Right ventricle myocardium inferior (tissue), 1 donor: ENCODE data around the gene ATP8A2. TPM values are rescaled to one million over a fixed set of nuclear protein-coding genes. Genes with fewer than 3 reads are reported as not detected.
A peak's percentile ranks its signal among the peaks of the same experiment; 100 is the strongest.

Source experiments
- ATAC-seq: fragments of 200-7000 bp; cut with Tn5 transposase; one replicate; pipeline ENCODE4 v1.9.1; 2020; ENCODE audit warnings: mild to moderate bottlenecking, moderate library complexity
- DNase-seq: peaks from one replicate; pipeline ENCODE4 v3.0.0; 2021; ENCODE audit errors: missing footprints
- intact Hi-C: fragments of 100-400 bp; cut with DNase I; formaldehyde crosslinking; loops from one replicate; pipeline ENCODE4 v1.11.0; 2022
- total RNA-seq: library from RNA; stranded (reverse); fragmentation: NEBNext Ultra II Directional; extraction: Animal tissue kit (Norgen Biotek cat#: 25700); gene quantifications from one replicate; pipeline ENCODE4 v1.2.1, GENCODE V29; 2021
- donor health status: DM: no; HTN: yes; CAD: no; lungs with severe emphysema.

Gene ATP8A2
- total RNA-seq, 1 donor from 2014 or later = 0.11 TPM

GRCh38 chr13:26017932-26018665 lies 646.3 kb downstream of the ATP8A2 start:
- ATAC-seq (no peak), DNase-seq (no peak)
- intact Hi-C loops = loop anchor here (5.0 kb wide), 1 partner anchor 34 kb away; the partner anchor contains the start of gene SHISA2

GRCh38 chr13:26019251-26019650 lies 647.5 kb downstream of the ATP8A2 start:
- DNase-seq = no peak
- intact Hi-C loops = loop anchor here (5.0 kb wide), 1 partner anchor 33 kb away; the partner anchor contains the start of gene SHISA2
- no peak for ATAC-seq

GRCh38 chr13:26019881-26020870 lies 648.4 kb downstream of the ATP8A2 start:
- intact Hi-C loops = loop anchor here (5.0 kb wide), 1 partner anchor 32 kb away; the partner anchor contains the start of gene SHISA2
- ATAC-seq (no peak), DNase-seq (no peak)

- no peak for DNase-seq
- no peak for ATAC-seq
- intact Hi-C loops = no loop called here
Measured at GRCh38 chr13:26020891-26021290, 649.1 kb downstream of the ATP8A2 start.

GRCh38 chr13:26021516-26021915 lies 649.7 kb downstream of the ATP8A2 start:
- no peak for ATAC-seq
- intact Hi-C loops = no loop called here
- DNase-seq = no peak

GRCh38 chr13:26021956-26022355 lies 650.2 kb downstream of the ATP8A2 start:
- ATAC-seq (no peak), DNase-seq (no peak)
- intact Hi-C loops = no loop called here

- ATAC-seq (peak; percentile 90), DNase-seq (peak; percentile 84)
- intact Hi-C loops = no loop called here
Measured at GRCh38 chr13:26022538-26023292, 650.9 kb downstream of the ATP8A2 start.

GRCh38 chr13:26024558-26024957 lies 652.8 kb downstream of the ATP8A2 start:
- DNase-seq (no peak), ATAC-seq (peak; percentile 23)
- intact Hi-C loops = no loop called here

- intact Hi-C loops = no loop called here
- no peak for ATAC-seq
Measured at GRCh38 chr13:26025196-26025595, 653.4 kb downstream of the ATP8A2 start.

GRCh38 chr13:26025771-26026170 lies 654.0 kb downstream of the ATP8A2 start:
- intact Hi-C loops = no loop called here
- ATAC-seq (peak; percentile 23), DNase-seq (no peak)

More at GRCh38 chr13:26025196-26025595, 653.4 kb downstream of the ATP8A2 start:
- no peak for DNase-seq

GRCh38 chr13:26026211-26026610 lies 654.4 kb downstream of the ATP8A2 start:
- DNase-seq (no peak), ATAC-seq (no peak)
- intact Hi-C loops = no loop called here

- no peak for ATAC-seq
- intact Hi-C loops = no loop called here
- DNase-seq = no peak
Measured at GRCh38 chr13:26029581-26030136, 657.9 kb downstream of the ATP8A2 start.

GRCh38 chr13:26030331-26030730 lies 658.6 kb downstream of the ATP8A2 start:
- intact Hi-C loops = no loop called here
- DNase-seq (no peak), ATAC-seq (no peak)

GRCh38 chr13:26034018-26034417 lies 662.2 kb downstream of the ATP8A2 start:
- intact Hi-C loops = no loop called here
- no peak for DNase-seq
- ATAC-seq = no peak

- ATAC-seq = no peak
- DNase-seq = no peak
- intact Hi-C loops = no loop called here
Measured at GRCh38 chr13:26036383-26036782, 664.6 kb downstream of the ATP8A2 start.

GRCh38 chr13:26037302-26037701 lies 665.5 kb downstream of the ATP8A2 start:
- intact Hi-C loops = no loop called here

GRCh38 chr13:26038931-26039475 lies 667.2 kb downstream of the ATP8A2 start:
- DNase-seq (no peak), ATAC-seq (no peak)
- intact Hi-C loops = no loop called here

More at GRCh38 chr13:26037302-26037701, 665.5 kb downstream of the ATP8A2 start:
- no peak for DNase-seq
- ATAC-seq = no peak

- DNase-seq (no peak), ATAC-seq (no peak)
- intact Hi-C loops = no loop called here
Measured at GRCh38 chr13:26041444-26041843, 669.7 kb downstream of the ATP8A2 start.
